ENCODE data around the gene WBP4. TPM values are rescaled to one million over a fixed set of nuclear protein-coding genes. Genes with fewer than 3 reads are reported as not detected.

Gene WBP4
- total and polyA plus RNA-seq, 2 of the 13 experiments (the other 11 are each of a cell fraction or from before 2014, with no cell fraction given) = 6.7 to 11.7 TPM

- TF ChIP-seq CTCF (CRISPR knock-in tag; IDR thresholded peaks at IDR 0.05) (peak; percentile 53), BCL6 (CRISPR knock-in tag; IDR thresholded peaks at IDR 0.05) (no peak), EZH2 (conservative IDR thresholded peaks at IDR 0.05; ENCODE audit: low read depth, low read length) (no peak), YEATS2 (CRISPR knock-in tag; IDR thresholded peaks at IDR 0.05; ENCODE audit: borderline replicate concordance) (no peak), ZNF362 (CRISPR knock-in tag; IDR thresholded peaks at IDR 0.05; ENCODE audit: borderline replicate concordance) (no peak), SAP130 (CRISPR knock-in tag; IDR thresholded peaks at IDR 0.05; ENCODE audit: low read depth) (peak; percentile 43; the same call in 1 of the 2 replicates), ZNF512B (CRISPR knock-in tag; IDR thresholded peaks at IDR 0.05; ENCODE audit: borderline replicate concordance) (no peak), ZNF263 (CRISPR knock-in tag; IDR thresholded peaks at IDR 0.05) (peak; percentile 42; the same call in 1 of the 2 replicates), SNAPC5 (CRISPR knock-in tag; IDR thresholded peaks at IDR 0.05; ENCODE audit: borderline replicate concordance) (no peak), ATF4 (CRISPR knock-in tag; IDR thresholded peaks at IDR 0.05) (no peak), ZNF749 (CRISPR knock-in tag; IDR thresholded peaks at IDR 0.05; ENCODE audit: borderline replicate concordance) (no peak), RORA (CRISPR knock-in tag; IDR thresholded peaks at IDR 0.05) (no peak), GTF3A (CRISPR knock-in tag; conservative IDR thresholded peaks at IDR 0.05) (no peak), MATR3 (CRISPR knock-in tag; IDR thresholded peaks at IDR 0.05) (no peak), SOX13 (IDR thresholded peaks at IDR 0.05) (no peak), SOX13 (CRISPR knock-in tag; conservative IDR thresholded peaks at IDR 0.05 in 1 of 2, IDR thresholded peaks at IDR 0.05 in 1 of 2) (no peak), HNF4A (CRISPR knock-in tag; IDR thresholded peaks at IDR 0.05) (peak; percentile 52), ZNF432 (CRISPR knock-in tag; IDR thresholded peaks at IDR 0.05; ENCODE audit: borderline replicate concordance) (no peak), SMAD9 (CRISPR knock-in tag; IDR thresholded peaks at IDR 0.05) (no peak), ZSCAN30 (CRISPR knock-in tag; IDR thresholded peaks at IDR 0.05) (0 out of 2 replicates have a peak, but pooled peaks have one; percentile 24), ZNF33A (CRISPR knock-in tag; IDR thresholded peaks at IDR 0.05; ENCODE audit: borderline replicate concordance) (no peak), ZNF773 (CRISPR knock-in tag; IDR thresholded peaks at IDR 0.05; ENCODE audit: borderline replicate concordance) (no peak), RAD51 (IDR thresholded peaks at IDR 0.05; ENCODE audit: borderline replicate concordance) (no peak), CENPX (CRISPR knock-in tag; IDR thresholded peaks at IDR 0.05) (no peak)
Observed at GRCh38 chr13:41054212-41054877, 7.0 kb upstream of the WBP4 start (continued).

Measured in HepG2 (cell line).